Ishikawa (cell line): ENCODE measurements around the gene RBM18.

Experiments used
- CEBPB ChIP-seq: IDR thresholded peaks from 2 replicates; pipeline ENCODE4 v1.6.1; 2012
- CREB1 ChIP-seq: IDR thresholded peaks from 2 replicates; pipeline ENCODE4 v1.6.1; 2012; ENCODE audit warnings: low read depth
- EGR1 ChIP-seq: IDR thresholded peaks from 2 replicates; pipeline ENCODE4 v1.6.1; 2012
- EP300 ChIP-seq: IDR thresholded peaks from 2 replicates; pipeline ENCODE4 v1.6.1; 2012; ENCODE audit warnings: borderline replicate concordance
- FOXM1 ChIP-seq: IDR thresholded peaks from 2 replicates; pipeline ENCODE4 v1.6.1; 2012; ENCODE audit warnings: low read depth, borderline replicate concordance
- NFIC ChIP-seq: IDR thresholded peaks from 2 replicates; pipeline ENCODE4 v1.6.1; 2012
- RAD21 ChIP-seq: IDR thresholded peaks from 2 replicates; pipeline ENCODE4 v1.6.1; 2012; ENCODE audit warnings: low read depth
- TAF1 ChIP-seq: IDR thresholded peaks from 2 replicates; pipeline ENCODE4 v1.6.1; 2012; ENCODE audit warnings: low read depth, mild to moderate bottlenecking
- TCF12 ChIP-seq: IDR thresholded peaks from 2 replicates; pipeline ENCODE4 v1.6.1; 2012; ENCODE audit warnings: low read depth
- TEAD4 ChIP-seq: IDR thresholded peaks from 2 replicates; pipeline ENCODE4 v1.6.1; 2012
- YY1 ChIP-seq: IDR thresholded peaks from 2 replicates; pipeline ENCODE4 v1.6.1; 2012; ENCODE audit warnings: low read depth
- ZBTB7A ChIP-seq: IDR thresholded peaks from 2 replicates; pipeline ENCODE4 v1.6.1; 2012; ENCODE audit warnings: low read depth
- TF ChIP-seq, protein P1 (sequence below): IDR thresholded peaks from 2 replicates; pipeline ENCODE4 v1.6.1; 2012; ENCODE audit warnings: low read depth, mild to moderate bottlenecking
- TF ChIP-seq, protein P2 (sequence below): IDR thresholded peaks from 2 replicates; pipeline ENCODE4 v1.6.1; 2012
- TF ChIP-seq, protein P3 (sequence below): IDR thresholded peaks from 2 replicates; pipeline ENCODE4 v1.6.1; 2012

Gene RBM18

GRCh38 chr9:122209451-122209850 lies 55.2 kb downstream of the RBM18 start:
- TF ChIP-seq CEBPB (no peak), ZBTB7A (no peak), EP300 (no peak)
- TF ChIP-seq, protein P1, sequence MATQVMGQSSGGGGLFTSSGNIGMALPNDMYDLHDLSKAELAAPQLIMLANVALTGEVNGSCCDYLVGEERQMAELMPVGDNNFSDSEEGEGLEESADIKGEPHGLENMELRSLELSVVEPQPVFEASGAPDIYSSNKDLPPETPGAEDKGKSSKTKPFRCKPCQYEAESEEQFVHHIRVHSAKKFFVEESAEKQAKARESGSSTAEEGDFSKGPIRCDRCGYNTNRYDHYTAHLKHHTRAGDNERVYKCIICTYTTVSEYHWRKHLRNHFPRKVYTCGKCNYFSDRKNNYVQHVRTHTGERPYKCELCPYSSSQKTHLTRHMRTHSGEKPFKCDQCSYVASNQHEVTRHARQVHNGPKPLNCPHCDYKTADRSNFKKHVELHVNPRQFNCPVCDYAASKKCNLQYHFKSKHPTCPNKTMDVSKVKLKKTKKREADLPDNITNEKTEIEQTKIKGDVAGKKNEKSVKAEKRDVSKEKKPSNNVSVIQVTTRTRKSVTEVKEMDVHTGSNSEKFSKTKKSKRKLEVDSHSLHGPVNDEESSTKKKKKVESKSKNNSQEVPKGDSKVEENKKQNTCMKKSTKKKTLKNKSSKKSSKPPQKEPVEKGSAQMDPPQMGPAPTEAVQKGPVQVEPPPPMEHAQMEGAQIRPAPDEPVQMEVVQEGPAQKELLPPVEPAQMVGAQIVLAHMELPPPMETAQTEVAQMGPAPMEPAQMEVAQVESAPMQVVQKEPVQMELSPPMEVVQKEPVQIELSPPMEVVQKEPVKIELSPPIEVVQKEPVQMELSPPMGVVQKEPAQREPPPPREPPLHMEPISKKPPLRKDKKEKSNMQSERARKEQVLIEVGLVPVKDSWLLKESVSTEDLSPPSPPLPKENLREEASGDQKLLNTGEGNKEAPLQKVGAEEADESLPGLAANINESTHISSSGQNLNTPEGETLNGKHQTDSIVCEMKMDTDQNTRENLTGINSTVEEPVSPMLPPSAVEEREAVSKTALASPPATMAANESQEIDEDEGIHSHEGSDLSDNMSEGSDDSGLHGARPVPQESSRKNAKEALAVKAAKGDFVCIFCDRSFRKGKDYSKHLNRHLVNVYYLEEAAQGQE = no peak

GRCh38 chr9:122207096-122207495 lies 57.5 kb downstream of the RBM18 start:
- TF ChIP-seq NFIC = no peak
- TF ChIP-seq, protein P2, sequence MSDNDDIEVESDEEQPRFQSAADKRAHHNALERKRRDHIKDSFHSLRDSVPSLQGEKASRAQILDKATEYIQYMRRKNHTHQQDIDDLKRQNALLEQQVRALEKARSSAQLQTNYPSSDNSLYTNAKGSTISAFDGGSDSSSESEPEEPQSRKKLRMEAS = no peak
- TF ChIP-seq, protein P1 = no peak
- TF ChIP-seq CREB1 = no peak
- TF ChIP-seq FOXM1 = no peak
- no peak for TF ChIP-seq ZBTB7A
- TF ChIP-seq YY1 = no peak
- TF ChIP-seq EP300 = no peak
- no peak for TF ChIP-seq TCF12
- no peak for TF ChIP-seq TEAD4

DNA sequence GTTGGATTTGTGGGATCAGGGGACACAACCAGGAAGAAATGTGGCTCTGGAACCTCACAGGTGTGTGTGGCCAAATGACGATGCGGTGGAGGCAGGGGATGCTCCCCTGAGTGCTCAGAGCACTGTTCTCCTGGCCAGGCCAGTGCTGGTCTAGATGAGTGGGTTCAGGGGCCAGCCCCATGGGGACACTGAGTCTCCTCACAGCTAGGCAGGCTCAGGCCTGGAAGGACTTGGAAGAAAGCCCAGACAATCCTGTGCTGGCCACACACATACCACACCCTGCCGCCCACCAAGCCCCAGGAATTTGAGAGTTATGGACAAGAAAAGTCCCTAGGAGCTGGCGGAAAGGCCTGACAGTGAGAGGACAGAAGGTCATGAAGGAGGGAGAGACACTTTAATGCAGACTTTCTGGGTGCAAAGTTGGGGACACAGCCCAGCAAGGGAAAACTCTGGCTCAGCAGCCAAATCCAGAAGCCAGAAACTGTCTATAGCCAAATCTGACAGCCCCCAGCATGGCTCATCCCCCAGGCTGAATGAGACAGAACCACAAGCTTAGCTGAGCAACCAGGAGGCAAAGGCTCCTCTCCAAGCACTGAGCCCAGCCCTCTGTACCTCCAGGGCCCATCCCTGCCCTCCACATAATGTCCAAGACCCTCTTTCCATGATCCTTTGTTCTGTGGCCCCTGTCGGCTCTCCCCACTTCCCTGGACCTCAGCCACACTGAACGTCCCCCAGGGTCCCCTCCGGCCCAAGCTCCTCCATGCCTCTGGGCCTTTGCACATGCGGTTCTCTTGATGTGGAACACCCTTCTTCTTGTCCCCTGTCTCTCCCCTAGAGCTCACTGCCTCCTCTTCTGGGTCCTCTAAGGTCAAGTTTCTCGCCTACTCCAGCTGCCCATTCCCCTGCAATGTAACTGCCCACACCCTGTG lies 58.3 kb downstream of the RBM18 start:
- TF ChIP-seq CEBPB (no peak), TCF12 (no peak), TEAD4 (no peak), CREB1 (no peak), YY1 (no peak), NFIC (no peak), FOXM1 (no peak), ZBTB7A (no peak), RAD21 (no peak), EGR1 (no peak), EP300 (no peak), TAF1 (no peak)
- TF ChIP-seq, protein P1 = no peak
- TF ChIP-seq, protein P3, sequence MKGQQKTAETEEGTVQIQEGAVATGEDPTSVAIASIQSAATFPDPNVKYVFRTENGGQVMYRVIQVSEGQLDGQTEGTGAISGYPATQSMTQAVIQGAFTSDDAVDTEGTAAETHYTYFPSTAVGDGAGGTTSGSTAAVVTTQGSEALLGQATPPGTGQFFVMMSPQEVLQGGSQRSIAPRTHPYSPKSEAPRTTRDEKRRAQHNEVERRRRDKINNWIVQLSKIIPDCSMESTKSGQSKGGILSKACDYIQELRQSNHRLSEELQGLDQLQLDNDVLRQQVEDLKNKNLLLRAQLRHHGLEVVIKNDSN = no peak
- TF ChIP-seq, protein P2 = no peak

DNA sequence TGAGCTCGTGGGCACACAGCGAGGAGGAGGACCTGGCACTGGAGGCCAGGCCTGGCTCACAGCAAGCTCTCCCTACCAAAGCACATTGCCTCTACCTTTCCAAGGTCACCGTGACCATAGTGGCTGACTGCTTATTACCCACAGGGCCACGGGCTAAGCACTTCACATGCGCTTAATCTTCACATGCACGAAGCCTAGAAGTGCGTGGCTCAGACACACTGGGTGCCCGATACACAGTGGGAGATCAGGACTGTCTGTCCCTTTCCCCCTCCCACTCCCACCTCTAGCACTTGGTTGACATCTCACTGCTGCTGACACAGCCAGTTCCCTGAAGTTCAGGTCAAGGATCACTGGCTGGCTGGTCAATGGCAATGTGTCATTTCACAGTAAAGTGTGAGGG lies 59.5 kb downstream of the RBM18 start:
- TF ChIP-seq, protein P2 = no peak
- TF ChIP-seq NFIC = no peak
- no peak for TF ChIP-seq ZBTB7A
- TF ChIP-seq CREB1 = no peak
- TF ChIP-seq, protein P1 = no peak
- no peak for TF ChIP-seq TCF12
- no peak for TF ChIP-seq TEAD4
- no peak for TF ChIP-seq TAF1
- no peak for TF ChIP-seq EP300
- TF ChIP-seq RAD21 = no peak
- no peak for TF ChIP-seq YY1
- no peak for TF ChIP-seq EGR1
- no peak for TF ChIP-seq CEBPB
- TF ChIP-seq FOXM1 = no peak
- TF ChIP-seq, protein P3 = no peak
